Measurements from ENCODE around the gene CNNM2. TPM values are rescaled to one million over a fixed set of nuclear protein-coding genes. Genes with fewer than 3 reads are reported as not detected.

CNNM2 gene
- total RNA-seq, 1 experiment from 2014 or later, result 4.5 TPM

DNA sequence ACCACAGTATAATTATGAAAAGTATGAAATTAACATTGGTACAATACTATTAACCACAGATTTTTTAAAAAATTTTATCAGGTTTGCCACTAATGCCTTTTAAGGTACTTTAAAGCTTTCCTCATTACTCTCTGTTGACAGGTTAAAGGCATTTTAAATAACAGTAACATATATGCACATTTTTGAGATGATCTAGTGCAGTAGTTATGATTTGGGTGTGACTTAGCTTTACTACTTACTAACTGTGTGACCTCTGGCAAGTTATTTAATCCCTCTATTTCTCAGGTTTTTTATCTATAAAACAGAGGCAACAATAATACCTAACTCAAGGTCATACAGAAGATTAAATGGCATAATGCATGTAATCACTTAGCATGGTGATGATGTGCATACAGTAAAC, 180.1 kb downstream of the CNNM2 start:
- Histone ChIP-seq H3K4me3 (ENCODE audit: insufficient read depth, low read depth, low read length) (no peak overlapping the region), H3K36me3 (replicated peaks; ENCODE audit: control insufficient read depth, insufficient read depth, low read length) (peaks cover 19% of the 10 kb centered on the region), H3K27me3 (ENCODE audit: control insufficient read depth, insufficient read depth, low read length) (no peaks in the 10 kb centered on the region)
- DNase-seq, result no peak

DNA sequence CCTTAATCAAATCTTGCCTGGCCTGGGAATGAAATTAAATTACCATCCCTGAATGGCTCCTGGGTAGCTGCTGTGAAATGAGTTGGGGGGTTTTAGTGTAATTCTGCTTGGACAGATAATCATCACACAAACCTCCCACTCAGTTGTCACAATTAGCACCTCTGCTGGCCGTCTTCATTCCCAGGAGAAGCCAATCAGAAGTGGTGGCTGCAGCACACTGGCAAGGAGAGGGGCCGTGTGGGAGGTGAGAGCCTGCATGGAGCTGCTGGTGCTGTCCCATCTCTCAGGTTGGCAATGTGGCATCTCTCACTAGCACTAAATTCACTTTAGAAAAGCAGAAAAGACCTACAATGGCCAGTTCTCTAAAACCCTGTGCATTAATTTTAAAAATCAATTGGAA, 182.5 kb downstream of the CNNM2 start:
- Histone ChIP-seq H3K36me3 (replicated peaks; ENCODE audit: control insufficient read depth, insufficient read depth, low read length) (peaks cover 12% of the 10 kb centered on the region), H3K4me3 (ENCODE audit: insufficient read depth, low read depth, low read length) (no peak overlapping the region), H3K27me3 (ENCODE audit: control insufficient read depth, insufficient read depth, low read length) (no peaks in the 10 kb centered on the region)
- DNase-seq, result no peak

DNA sequence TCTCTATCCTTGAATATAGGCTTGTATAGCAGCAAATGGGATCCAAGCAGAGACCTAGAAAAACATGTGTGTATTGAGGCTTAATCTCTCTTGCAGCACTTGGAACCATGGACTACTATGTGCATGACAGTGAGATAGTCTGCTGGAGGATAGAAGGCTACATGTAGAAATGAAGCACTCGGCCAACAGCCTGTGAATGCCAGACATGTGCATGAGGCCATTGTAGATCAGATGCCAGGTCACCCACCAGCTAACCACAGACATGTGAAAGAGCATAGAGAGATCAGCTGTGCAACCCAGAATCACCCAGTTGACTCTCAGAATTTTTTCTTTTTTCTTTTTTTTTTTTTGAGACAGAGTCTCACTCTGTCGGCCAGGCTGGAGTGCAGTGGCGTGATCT, 184.1 kb downstream of the CNNM2 start:
- Histone ChIP-seq H3K27me3 (ENCODE audit: control insufficient read depth, insufficient read depth, low read length) (no peaks in the 10 kb centered on the region), H3K36me3 (replicated peaks; ENCODE audit: control insufficient read depth, insufficient read depth, low read length) (peaks cover 11% of the 10 kb centered on the region)
- no peak for DNase-seq

DNA sequence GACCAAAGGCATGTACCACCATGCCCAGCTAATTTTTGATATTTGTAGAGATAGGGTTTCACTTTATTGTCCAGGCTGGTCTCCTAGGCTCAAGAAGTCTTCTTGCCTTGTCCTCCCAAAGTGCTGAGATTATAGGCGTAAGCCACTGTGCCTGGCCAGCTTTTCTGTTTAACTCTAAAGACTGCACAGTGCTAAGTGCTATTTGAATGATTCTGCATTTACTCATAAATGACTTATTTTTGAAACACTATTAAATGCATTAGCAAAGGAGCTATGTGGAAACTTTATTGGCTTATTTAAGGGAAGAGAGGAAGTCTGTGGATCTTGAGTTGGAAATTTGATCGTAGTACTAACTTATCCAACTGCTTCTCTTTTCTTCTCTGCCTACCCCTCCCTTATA, 185.9 kb downstream of the CNNM2 start:
- Histone ChIP-seq H3K36me3 (replicated peaks; ENCODE audit: control insufficient read depth, insufficient read depth, low read length) (peaks cover 5% of the 10 kb centered on the region), H3K27me3 (ENCODE audit: control insufficient read depth, insufficient read depth, low read length) (no peaks in the 10 kb centered on the region), H3K4me3 (ENCODE audit: insufficient read depth, low read depth, low read length) (no peak overlapping the region)
- no peak for DNase-seq

More for the DNA sequence above, 184.1 kb downstream of the CNNM2 start:
- H3K4me3 ChIP-seq (ENCODE audit: insufficient read depth, low read depth, low read length), result no peak overlapping the region

DNA sequence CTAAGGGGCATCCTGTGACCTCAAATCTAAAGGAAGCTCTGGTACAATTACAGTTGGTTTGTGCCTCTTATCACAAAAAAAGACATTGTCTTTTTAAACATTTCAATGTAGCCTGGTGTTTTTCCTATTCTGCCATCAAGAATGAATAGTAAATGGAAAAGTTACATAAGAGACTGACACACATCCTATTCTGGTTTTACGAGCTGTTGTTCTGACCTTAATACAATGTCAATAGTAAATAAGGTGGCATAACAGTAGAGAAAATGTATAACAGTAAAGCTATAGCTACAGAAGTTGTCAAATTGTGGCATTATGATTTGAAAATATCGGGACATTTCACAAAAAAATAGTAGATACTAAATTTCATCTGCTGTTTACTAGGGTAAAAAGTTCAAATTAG, 186.6 kb downstream of the CNNM2 start:
- Histone ChIP-seq H3K36me3 (replicated peaks; ENCODE audit: control insufficient read depth, insufficient read depth, low read length) (peaks cover 4% of the 10 kb centered on the region), H3K4me3 (ENCODE audit: insufficient read depth, low read depth, low read length) (no peak overlapping the region), H3K27me3 (ENCODE audit: control insufficient read depth, insufficient read depth, low read length) (no peaks in the 10 kb centered on the region)
- DNase-seq, result no peak

DNA sequence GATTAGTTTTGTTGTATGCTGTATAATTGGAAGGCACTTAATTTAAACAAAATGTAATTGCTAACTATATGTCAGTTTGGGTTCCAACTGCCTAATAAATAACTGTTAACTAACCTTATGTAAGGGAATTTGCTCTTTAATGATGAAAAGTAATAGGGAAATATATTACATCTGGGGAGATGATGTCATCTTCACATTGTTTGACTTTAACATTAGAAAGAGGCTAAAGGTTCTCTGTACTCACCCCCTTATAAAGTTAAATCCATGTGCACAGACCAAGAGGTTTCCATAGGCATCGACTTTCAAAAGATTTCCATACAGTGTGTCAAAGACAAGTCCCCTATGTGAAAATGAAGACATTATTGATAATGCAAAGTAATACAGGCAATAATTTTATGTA, 187.4 kb downstream of the CNNM2 start:
- peaks cover 4% of the 10 kb centered on the region for H3K36me3 ChIP-seq (replicated peaks; ENCODE audit: control insufficient read depth, insufficient read depth, low read length)
- H3K4me3 ChIP-seq (ENCODE audit: insufficient read depth, low read depth, low read length), result no peak overlapping the region
- no peak for DNase-seq
- no peaks in the 10 kb centered on the region for H3K27me3 ChIP-seq (ENCODE audit: control insufficient read depth, insufficient read depth, low read length)

DNA sequence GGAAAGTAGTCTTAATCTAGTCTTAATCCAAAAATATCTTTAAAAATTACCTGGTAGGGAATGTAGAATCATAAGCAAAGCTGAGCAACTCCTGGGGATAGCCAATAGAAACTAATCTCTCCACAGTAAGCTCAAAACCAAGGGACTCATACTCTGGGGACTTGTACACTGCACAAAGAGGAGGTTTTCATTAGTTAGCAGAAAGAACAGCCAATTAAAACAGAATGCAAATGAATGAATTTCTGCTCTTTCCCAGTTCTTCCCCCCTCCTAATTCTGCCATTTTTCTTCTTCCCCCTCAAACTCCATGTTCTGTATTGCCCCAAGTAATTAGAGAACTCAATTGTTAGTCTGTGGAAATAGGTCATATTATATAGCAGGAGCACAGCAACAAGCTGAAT, 188.4 kb downstream of the CNNM2 start:
- no peaks in the 10 kb centered on the region for H3K27me3 ChIP-seq (ENCODE audit: control insufficient read depth, insufficient read depth, low read length)
- H3K36me3 ChIP-seq (replicated peaks; ENCODE audit: control insufficient read depth, insufficient read depth, low read length), result peaks cover 2% of the 10 kb centered on the region
- no peak overlapping the region for H3K4me3 ChIP-seq (ENCODE audit: insufficient read depth, low read depth, low read length)
- no peak for DNase-seq

DNA sequence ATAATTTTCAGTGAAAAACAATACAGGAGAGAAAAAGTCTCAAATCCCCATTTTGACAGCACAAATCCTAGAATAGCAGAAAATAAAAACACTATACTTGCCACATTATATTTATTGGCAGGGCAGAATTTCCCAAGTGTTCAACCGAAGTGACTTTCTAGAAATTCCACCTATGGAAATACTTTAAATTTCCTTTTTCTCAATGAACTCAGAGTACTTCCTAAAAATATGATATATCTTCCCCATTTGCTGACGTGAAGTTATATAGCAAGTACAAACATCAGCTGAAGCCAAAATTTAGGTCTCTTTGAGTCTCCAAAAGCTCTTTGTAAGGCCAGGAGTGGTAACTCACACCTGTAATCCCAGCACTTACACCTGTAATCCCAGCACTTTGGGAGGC, 191.7 kb downstream of the CNNM2 start:
- DNase-seq, result no peak
- H3K4me3 ChIP-seq (ENCODE audit: insufficient read depth, low read depth, low read length), result no peak overlapping the region
- H3K36me3 ChIP-seq (replicated peaks; ENCODE audit: control insufficient read depth, insufficient read depth, low read length), result no peaks in the 10 kb centered on the region; the same call in 1 of the 2 replicates
- no peaks in the 10 kb centered on the region for H3K27me3 ChIP-seq (ENCODE audit: control insufficient read depth, insufficient read depth, low read length)

DNA sequence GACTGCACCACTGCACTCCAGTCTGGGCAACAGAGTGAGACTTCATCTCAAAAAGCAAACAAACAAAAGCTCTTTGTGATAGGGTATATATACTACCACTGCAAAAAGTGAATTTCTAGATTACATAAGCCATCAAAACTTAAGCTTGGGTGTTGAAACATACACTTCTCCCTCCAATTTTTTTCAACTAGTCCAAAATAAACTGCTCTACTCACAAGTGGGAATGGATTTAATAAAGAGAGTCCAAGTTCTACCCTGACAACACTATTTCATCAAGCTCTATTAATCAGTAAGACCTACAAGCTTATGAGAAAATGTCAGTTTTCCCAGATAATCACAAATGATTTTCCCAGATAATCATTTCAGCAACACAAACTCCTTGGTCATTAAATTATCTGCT, 192.3 kb downstream of the CNNM2 start:
- Histone ChIP-seq H3K4me3 (ENCODE audit: insufficient read depth, low read depth, low read length) (no peak overlapping the region), H3K36me3 (replicated peaks; ENCODE audit: control insufficient read depth, insufficient read depth, low read length) (no peaks in the 10 kb centered on the region; the same call in 1 of the 2 replicates), H3K27me3 (ENCODE audit: control insufficient read depth, insufficient read depth, low read length) (no peaks in the 10 kb centered on the region)
- DNase-seq, result no peak

DNA sequence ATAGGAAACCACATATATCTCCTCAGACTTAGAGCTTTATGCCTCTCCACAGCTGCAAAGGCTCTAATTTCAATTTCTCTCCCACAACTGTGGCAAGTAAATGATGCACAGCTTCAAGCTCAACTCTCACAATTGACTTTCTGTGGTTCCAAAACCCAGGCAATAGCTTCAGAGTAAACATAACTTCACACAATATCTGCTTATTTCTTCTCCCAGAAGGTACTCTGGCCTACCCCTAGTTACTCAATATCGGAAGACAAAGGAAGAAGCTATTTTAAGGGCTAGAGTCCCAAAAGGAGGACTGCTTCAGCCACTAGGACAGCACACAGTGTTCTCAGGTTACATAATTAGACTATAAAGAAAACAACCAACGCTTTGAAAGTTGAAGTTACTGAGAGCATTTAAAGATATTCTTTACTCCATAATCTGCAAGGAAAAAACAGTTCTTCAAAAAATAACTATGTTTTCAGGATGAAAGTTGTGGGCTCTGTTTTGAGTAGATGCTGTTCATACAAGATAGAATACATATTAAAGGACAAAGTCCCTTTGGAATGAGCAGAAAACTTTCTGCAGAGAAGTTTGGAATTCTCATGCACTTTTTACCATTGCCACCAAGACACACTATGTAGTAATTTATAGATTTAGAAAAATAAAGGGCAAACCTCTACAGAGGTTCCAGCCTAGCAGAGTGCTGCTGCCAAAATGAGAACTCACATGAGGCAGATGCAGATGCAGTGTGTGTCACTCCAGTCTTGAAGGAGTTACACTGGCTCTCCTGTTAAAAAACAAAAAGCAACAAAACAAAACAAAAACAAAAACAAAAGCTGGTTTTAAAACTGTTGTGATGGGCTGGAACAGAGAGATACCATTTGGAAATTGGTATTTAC, 193.2 kb downstream of the CNNM2 start:
- Histone ChIP-seq H3K27me3 (ENCODE audit: control insufficient read depth, insufficient read depth, low read length) (no peaks in the 10 kb centered on the region), H3K36me3 (replicated peaks; ENCODE audit: control insufficient read depth, insufficient read depth, low read length) (no peaks in the 10 kb centered on the region; the same call in 1 of the 2 replicates), H3K4me3 (ENCODE audit: insufficient read depth, low read depth, low read length) (no peak overlapping the region)
- no peak for DNase-seq

DNA sequence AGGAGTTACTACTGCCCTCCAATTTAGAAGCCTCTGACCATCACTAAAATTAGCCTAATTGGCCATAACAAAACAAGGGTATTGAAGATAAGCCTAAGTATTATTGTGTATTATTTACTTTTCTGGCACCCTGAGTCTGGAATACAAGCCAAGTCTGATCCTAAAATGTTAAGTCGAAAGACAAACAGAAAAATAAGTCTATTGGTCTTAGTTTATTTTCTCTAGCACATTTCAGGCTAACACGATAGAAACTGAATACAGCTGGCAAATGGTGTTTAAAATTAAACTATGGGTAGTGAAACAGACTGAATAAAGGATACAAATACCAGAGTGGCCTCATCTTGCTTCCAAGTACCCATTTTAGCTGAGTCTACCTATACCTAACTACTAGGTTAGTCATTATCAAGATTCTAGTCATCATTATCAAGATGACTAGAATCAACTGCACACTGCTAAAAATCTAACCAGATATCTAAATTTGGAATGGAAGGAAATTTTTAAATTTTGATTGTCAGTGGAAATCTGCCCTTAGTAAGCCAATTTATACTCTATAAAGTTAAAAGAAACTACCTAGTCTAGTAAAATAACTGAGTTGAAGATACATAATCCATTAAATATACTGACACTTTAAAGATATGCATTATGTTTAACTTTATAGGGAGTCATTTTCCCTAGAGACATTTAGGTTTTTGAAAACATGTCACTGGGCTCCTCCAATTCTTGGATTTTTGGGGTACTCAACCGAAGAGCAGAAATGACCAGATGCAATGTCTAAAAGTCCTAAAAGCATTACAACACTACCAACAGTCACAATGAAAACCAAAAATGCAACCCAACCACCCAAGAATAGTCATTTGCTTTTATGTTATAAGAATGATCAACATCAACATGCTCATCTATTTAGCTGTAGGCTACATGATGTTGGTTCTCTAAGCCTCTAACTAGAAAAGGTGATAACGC, 194.1 kb downstream of the CNNM2 start:
- Histone ChIP-seq H3K4me3 (ENCODE audit: insufficient read depth, low read depth, low read length) (no peak overlapping the region), H3K36me3 (replicated peaks; ENCODE audit: control insufficient read depth, insufficient read depth, low read length) (no peaks in the 10 kb centered on the region), H3K27me3 (ENCODE audit: control insufficient read depth, insufficient read depth, low read length) (no peaks in the 10 kb centered on the region)
- no peak for DNase-seq

DNA sequence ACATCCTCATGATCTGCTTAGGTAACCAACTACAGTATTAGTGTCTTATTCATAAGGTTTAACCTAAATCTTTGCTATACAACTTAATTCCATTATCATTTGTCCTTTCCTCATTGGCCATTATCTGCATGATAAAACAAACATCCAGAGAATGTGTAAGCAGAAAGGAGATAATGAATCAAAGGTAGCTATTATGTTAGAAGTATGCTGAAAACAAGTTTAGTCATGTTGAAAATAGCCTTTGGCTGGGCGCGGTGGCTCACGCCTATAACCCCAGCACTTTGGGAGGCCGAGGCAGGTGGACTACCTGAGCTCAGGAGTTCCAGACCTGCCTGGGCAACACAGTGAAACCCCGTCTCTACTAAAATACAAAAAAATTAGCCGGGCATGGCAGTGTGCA, 196.8 kb downstream of the CNNM2 start:
- no peaks in the 10 kb centered on the region for H3K27me3 ChIP-seq (ENCODE audit: control insufficient read depth, insufficient read depth, low read length)
- no peak for DNase-seq
- H3K36me3 ChIP-seq (replicated peaks; ENCODE audit: control insufficient read depth, insufficient read depth, low read length), result no peaks in the 10 kb centered on the region

DNA sequence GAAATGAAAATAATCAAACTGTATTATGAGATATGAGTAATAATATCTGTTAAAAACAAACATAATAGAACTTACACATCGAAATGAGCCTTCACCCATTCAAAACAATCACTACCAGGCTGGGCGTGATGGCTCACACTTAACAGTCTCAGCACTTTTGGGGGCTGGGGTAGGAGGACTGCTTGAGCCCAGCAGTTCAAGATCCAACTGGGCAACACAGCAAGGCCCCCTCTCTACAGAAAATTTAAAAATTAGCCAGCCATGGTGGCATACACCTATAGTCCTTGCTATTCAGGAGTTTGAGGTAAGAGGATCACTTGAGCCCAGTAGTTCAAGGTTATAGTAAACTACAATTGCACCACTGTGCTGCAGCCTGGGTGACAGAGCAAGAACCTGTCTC, 199.2 kb downstream of the CNNM2 start:
- Histone ChIP-seq H3K36me3 (replicated peaks; ENCODE audit: control insufficient read depth, insufficient read depth, low read length) (no peaks in the 10 kb centered on the region), H3K27me3 (ENCODE audit: control insufficient read depth, insufficient read depth, low read length) (no peaks in the 10 kb centered on the region), H3K4me3 (ENCODE audit: insufficient read depth, low read depth, low read length) (no peak overlapping the region)
- DNase-seq, result no peak

More for the DNA sequence above, 196.8 kb downstream of the CNNM2 start:
- no peak overlapping the region for H3K4me3 ChIP-seq (ENCODE audit: insufficient read depth, low read depth, low read length)

DNA sequence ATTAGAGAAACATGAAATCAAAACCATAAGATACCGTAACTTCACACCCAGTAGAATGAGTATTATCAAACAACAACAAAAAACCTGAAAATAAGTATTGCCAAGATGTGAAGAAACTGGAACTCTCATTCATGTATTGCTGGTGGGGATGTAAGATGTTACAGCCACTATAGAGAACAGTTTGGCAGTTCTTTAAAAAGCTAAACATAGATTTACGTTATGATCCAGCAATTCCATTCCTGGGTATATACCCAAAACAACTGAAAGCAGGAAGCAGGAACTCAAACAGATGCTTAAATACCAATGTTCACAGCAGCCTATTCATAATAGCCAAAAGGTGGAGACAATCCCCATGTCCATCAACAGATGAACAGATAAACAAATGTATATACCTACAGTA, 202.5 kb downstream of the CNNM2 start:
- Histone ChIP-seq H3K36me3 (replicated peaks; ENCODE audit: control insufficient read depth, insufficient read depth, low read length) (no peaks in the 10 kb centered on the region), H3K27me3 (ENCODE audit: control insufficient read depth, insufficient read depth, low read length) (no peaks in the 10 kb centered on the region), H3K4me3 (ENCODE audit: insufficient read depth, low read depth, low read length) (no peak overlapping the region)
- DNase-seq, result no peak
